Iris pigment epithelial cell (primary cell): ENCODE data around the gene GLIS1.

Experiments used
- DNase-seq: peaks from one replicate; pipeline ENCODE4 v3.0.0-alpha.2; 2011; ENCODE audit warnings: low read depth

The GLIS1 gene

DNA sequence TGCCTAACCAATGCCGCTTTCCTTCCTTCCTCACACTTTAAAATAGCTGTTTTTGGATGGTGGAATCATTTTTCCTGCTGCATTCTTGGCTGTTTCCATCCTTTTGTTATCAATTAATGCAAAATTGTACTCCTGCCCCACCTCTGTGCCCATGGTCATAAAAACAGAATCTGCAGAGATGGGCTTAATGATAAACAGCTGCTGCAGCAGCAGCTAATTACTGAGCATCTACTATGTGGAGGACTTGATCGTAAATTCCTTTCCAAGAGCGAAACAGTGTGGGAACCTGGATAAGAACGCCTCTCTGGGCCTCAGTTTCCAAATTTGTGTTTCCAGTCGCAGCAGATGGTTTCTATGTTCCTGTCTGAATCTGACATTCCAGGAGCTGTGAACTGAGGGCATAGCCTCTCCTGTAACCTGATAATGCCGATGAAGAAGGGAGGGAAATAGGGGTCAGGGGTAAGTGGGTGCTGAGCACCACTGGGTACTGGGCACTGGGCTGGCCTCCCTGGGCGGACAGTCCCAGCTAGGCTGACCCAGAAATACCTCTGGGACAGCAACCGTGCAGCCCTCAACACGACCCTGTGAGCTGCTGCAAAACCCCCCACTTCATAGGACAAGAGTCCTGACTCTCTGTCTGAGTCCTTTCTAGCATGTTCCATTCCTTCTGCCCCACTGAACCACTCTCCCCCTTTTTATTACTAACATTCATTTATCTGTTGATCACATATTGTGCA lies 158.1 kb downstream of the GLIS1 start:
- no peak for DNase-seq

DNA sequence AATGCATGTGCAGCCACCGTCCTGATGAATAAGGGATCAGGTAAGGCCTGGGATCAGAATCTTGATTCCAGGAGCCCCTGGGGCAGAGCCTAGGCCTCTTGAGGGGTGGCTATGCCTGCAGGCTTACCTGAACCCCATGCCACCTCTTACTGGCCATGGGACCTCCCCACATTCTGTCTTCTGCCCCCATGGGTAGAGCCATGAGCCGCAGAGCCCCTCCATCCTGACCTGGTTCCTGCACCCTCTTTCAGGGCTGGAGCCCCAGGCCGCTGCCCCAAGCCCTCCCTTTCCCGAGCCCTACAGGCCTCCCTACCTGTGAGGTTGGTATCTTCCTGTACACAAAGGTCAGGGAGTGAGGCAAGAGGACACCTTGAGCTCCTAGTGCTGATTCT lies 159.0 kb downstream of the GLIS1 start:
- no peak for DNase-seq

DNA sequence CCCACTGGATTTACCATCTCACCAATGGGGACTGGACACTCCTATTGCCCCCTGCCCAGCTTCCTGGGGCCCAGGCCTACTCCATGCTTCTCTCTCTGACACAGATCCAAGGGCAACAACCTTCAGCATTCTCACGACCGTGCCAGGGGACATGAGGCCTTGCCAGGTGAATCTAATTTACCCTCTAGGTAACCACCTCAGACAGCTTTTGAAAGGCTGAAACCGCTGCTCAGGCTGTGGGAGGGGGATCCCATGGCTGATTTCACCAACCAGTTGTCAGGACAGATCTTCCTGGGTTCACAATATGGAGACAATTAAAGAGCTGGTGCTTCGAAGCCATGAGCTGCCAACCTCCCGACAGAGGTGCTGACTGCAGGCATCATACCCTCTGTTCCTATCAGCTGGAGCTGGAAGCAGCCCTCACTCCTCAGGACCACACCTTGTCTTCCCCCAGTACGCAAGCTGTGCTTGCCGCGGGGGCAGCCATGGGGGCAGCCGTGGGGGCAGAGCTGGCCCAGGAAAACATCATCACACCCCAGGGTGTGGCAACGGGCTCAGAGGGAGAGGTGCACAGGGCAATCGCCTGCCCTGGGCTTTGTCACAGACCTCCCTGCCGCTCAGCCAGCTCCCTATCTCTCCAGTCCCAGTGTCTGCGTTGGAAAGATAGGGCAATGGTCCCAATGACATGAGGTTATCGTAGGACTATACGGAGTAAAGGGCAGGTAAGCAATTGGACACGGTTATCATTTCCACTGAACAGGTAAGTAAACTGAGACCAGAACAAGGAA lies 159.5 kb downstream of the GLIS1 start:
- DNase-seq = no peak

DNA sequence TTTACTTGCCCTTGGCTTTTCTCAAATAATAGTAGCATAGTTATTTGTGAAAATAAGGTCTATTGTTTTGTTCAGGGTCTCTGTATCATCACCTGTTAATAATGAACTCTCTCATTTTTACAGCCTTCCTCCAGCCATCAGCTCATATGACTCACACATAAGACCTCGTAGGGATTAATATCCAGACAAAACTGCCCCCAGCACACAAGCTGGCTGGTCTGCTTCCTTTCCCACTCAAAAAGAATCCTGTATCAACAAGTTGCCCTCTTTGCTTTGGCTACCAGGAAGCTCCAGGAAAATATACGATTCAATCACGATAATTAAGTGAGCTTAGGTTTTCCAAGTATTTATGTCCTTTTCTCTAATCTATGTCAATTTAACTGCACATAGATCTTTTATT lies 160.6 kb downstream of the GLIS1 start:
- DNase-seq = peak; percentile 61

DNA sequence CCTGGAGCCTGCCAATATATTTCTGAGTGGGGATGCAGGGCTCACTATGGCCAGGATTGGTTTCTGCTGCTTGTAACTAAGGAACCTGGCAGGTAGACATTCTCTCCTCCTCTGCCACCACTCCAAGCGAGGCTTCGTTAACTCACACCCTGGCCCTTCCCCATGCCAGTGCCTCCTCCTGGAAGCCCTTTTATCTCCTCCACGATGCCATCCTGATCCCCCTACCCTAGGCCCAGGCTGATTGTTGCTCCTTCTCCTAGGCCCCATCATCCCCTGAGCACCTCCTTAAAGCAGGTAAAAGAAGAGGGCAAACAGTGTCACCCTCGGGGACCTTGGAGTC lies 161.2 kb downstream of the GLIS1 start:
- DNase-seq = no peak

DNA sequence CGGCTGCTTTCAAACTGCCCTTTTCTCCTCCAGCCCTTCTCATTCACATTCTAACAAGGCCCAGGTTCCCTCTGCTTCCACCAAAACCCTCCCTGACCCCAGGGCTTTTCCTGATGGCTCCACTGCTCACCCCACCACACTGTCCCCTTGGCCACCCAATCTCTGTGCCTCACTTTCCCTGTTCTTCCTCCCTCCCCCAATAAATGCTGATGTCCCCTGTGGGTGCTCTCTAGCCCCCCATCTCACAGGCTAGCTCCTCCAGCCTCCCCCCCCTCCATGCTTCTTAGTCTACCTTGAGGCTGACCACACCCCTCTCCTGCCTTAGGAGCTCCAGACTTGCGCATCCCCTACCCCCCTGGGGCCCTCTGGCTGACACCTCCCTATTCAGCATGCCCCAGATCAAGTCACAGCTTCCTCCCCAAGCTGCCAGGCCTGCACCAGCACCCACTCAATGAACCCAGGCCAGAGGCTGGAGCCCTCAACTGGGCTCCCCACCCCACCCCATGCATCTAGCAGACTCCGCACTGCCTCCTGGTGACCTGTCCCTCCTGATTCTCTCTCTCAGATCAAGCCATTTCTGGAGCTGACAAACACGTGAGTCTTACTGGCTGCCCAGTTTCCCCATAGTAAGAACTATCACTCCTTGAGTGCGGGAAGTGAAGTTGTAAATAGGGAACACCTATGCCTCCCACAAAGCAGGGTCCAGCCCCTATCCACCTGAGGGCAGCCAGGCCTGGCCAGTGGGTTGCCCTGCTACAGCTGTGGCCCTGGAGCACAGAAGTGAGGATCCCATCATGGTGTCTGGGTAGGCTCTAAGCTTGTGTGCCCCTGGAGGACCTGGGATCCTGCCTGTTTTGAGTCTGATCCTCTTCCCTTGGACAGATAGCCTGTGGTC lies 161.9 kb downstream of the GLIS1 start:
- no peak for DNase-seq

DNA sequence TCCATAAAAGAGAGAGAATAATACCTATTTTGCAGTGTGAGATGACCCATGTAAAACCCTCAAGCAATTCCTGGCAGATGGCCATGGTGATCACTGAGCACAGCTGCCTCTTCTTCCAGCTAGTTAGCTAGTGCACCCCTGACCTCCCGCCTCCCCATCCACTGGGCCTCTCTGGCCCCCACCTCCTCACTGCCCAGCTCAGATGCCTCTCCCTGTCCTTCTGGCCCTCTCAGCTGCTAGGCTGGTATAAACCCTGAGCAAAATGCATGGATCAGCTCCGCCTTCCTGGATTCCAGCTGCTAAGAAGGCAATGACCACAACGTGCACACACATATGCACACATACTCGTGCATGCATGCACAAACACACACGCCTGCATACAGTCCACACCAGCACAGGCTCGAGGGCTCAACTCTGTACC lies 162.6 kb downstream of the GLIS1 start:
- peak; percentile 31 for DNase-seq

DNA sequence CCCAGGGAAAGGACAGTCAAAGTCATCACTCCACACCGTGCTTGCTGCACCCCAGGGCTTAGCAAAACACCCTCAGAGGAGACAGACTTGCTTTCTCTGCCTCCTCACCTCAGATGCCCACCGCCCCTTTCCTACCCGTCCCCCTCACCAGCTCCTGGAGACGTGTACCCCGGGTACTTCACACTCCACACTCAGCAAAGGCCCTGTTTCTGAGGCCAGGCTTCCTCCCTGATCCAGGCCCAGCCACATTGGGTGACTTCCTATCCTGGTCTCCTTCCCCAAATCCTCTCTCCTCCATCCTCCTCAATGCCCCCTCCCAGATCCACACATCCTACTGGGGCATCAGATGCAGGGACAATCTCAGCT lies 163.0 kb downstream of the GLIS1 start:
- DNase-seq = no peak

DNA sequence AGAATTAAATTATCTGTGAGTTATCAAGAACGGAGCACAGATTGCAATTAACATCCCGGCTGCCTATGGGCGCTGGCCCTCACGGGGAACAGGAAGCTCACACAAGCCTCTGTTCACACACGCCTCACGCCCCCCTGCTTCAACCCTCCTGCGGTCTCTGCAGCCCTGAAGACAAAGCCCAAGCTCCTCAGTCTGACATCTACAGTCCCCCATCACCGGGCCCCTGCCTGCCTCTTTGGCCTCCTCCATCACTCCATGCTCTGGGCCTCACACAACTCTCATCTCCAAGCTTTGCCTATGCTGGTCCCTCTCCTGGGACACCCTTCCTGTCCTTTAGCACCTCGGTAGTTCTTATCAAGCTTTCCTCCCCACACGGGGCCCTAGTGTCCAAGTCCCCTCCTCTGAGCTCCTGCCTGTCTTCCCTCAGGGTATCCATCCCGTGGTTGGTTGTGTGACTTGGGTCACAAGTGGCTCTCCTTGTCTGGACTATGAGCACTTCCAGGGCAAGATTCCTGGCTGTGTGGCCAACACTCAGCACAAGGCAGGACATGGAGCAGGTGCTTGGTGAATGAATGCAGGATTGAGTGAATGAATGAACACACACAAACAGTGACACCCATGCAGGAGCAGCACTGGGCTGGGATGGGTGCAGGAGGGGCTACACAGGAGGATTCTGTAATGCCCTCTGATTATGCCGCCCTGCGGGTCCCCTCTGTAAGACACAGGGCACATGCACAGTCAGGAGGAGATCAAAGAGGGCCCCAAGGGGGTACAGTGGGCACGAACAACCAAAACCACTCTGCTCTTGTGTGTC lies 163.6 kb downstream of the GLIS1 start:
- no peak for DNase-seq

DNA sequence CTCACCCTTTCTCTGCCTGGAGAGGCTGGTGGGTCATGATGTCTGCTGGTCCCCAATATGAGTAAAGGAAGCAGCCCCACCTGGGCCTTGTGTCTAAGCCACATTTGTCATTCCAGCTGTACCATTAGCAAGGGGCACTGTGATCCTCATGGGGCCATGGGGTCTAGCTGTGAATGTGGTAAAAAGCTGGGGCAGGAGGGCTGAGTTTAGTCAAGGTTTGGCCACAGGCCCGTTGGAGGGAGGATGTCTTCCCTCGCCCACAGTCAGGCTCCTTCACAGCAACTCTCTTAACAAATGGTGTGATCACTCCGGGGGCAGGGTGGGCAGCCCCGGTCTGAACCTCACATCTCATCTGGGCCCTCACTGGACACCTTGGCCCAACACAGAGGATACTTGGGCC lies 164.3 kb downstream of the GLIS1 start:
- no peak for DNase-seq

DNA sequence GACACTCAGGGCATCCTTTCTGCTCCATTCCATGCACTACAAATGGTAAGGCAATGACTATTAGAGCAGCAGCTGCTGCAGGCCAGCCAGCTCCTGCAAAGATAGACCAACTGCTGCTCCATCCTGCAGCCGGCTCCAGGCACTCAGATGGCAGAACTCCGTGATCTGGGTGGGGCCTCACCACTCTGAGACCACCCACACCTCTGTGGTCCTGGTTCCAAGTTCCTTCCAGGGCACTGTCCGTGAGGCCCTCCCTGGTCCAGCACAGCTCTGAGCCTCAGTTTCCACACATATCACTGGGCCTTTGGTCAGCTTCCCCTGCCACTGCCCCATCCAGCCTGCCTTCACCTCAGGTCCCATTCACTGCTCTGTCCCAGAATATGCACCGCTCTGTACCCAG lies 165.0 kb downstream of the GLIS1 start:
- no peak for DNase-seq

DNA sequence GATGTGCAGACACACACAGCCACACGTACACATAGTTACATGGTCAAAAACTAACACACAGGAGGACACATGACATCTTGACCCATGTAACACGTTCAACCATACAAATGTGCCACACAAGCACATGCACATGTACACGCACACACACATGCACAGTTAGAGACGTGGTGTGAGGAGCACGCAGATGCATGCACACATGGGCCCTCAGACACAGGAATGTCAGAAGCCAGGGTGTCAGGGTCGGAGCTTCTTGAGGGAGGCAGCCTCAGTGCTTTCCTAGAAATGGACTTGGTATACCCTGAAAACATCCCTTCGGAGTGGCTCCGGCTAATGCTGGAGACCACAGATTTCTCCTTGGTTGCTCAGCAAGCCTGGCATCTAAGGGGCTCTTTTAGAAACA lies 165.4 kb downstream of the GLIS1 start:
- no peak for DNase-seq

DNA sequence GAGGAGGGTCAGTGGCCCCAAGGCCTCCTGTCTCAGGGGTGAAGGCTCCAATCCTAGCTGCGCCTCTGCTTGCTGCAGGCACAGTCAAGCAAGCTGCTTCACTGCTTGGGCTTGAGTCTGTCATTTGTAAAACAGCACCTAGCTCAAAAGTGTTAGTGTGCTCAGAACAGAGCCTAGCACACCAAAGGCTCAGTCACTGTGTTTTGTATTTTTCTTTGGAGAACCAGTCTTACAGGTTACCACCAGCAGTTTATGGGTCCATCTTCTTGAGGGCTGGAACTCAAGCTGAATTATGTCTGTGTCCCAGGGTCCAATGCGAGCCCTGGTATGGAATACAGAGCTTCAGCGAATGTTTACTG lies 166.2 kb downstream of the GLIS1 start:
- no peak for DNase-seq

DNA sequence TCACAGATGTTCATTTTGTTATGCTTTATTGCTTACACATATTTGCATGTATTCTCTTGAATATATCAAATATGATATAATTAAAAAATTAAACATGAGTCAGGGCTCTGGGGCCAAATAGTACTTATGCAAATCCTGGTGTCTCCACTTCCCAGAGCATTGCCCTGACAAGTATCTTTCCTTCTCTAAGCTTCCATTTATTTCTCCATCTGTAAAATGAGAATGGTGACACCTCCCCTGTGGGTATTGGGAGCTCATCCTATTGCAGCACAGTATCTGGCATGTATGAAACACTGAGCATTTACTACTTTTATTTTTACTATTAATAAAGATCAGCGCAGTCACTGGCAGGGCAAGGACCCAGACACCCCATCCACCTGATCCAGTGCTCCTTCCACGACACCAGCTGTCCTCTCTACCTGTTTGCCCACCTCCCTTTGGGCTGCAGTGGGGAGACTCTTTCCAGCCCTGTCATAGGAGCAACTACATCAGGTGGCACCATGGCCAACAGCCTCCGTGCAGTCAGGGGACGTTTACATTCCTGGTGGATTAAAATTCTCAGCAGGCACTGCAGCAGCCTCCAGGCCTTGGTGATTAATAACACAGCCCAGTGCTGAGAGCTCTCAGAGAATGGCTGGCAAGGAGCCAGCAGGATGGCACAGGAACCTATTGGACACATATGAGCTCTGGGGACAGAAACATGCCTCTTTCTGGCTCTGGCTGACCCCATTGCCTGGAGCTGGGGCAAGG lies 166.7 kb downstream of the GLIS1 start:
- DNase-seq = peak; percentile 84

DNA sequence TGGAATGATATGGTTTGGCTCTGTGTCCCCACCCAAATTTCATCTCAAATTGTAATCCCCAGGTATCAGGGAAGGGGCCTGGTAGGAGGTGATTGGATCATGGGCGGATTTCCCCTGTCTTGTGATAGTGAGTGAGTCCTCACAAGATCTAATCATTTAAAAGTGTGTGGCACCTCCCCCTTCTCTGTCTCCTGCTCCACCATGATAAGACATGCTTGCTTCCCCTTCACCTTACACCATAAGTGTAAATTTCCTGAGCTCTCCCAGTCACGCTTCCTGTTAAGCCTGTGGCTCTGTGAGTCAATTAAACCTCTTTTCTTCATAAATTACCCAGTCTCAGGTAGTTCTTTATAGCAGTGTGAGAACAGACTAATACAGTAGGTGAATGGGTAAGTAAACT lies 170.4 kb downstream of the GLIS1 start:
- no peak for DNase-seq

DNA sequence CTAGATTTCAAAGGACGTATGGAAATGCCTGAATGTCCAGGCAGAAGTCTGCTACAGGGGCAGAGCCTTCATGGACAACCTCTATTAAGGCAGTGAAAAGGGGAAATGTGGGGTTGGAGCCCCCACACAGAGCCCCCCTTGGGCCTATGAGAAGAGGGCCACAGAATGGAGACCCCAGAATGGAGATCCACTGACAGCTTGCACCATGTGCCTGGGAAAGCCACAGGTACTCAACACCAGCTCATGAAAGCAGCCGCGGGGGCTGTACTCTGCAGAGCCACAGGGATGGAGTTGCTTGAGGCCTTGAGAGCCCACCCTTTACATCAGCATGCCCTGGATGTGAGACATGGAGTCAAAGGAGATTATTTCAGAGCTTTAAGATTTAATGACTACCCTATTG lies 171.1 kb downstream of the GLIS1 start:
- DNase-seq = no peak

DNA sequence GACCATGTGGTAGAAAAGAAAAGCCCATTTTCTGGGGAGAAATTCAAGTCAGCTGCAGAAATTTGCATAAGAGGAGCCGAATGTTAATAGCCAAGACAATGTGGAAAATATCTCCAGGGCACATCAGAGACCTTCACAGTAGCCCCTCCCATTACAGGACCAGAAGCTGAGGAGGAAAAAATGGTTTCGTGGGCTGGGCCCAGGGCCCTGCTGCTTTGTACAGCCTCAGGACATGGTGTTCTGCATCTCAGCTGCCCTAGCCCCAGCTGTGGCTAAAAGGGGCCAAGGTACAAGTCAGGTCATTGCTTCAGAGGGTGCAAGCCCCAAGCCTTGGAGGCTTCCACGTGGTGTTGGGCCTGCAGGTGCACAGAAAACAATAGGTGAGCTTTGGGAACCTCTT lies 171.5 kb downstream of the GLIS1 start:
- DNase-seq = no peak

DNA sequence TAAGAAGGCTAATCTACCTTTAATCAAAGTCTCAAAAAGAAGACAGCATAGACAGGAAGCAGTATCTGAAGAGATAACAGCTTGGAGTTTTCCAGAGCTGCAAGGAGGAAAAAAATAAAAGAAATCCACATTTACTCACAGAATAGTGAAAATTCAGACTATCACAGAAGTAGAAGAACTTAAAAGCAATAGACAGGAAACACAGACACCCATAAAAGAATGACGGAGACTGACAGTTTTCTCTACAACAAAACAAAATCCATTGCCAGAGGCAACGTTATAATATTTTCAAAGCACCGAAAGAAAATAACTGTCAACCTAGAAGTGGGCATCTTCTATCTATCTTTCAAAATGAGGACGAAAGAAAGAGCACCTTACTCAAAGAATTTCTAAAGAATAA lies 175.4 kb downstream of the GLIS1 start:
- no peak for DNase-seq

DNA sequence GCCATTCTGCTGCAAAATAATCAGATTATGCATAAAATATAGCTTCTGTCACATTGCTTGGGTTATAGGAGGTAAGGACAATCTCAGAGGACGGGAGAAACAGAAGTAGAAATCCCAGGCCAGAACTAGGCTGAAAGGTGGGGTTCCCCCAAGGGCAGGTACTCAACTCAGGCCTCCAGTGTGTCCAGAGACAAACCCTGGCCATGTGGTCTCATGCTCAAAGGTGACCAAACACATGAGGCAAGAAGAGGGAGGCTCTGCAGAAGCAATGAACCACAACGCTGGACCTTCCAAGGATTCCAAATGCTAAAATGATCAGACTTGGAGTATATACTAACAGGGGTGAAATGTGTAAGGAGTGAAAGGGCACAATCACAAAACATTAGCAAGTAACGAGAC lies 176.0 kb downstream of the GLIS1 start:
- no peak for DNase-seq

DNA sequence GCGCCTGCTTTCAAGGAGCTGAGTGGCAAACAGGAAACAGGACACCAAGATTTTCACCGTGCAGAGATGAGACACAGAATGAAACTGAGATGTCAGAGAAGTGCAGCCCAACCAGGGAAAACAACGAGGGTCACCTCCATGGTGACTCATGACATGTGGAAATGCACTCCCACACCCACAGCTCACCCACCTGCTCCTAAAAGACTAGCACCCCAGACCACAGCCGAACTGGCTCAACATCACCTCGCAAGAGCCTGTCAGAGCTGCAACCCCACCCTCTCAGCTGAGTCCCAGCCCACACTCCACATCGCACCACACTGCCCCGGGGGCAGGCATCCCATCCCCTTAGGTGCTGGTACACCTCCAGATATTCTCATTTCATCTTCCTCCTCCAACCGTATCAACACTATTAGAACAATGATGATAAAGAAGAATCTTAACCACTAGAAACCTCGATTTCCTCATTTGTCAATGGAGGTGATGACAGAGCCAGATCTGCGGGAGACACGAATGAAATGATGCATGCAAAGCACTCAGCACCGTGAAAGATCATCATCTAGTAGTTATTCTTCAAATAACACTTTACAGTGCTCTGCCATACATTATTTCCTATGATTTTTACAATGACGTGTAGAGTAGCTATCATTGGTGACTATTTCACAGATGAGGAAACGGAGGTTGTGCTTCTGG lies 176.5 kb downstream of the GLIS1 start:
- DNase-seq = no peak
